ENCODE data around the gene LRRD1.

The LRRD1 gene

GRCh38 chr7:92133737-92134270 is 45.1 kb downstream of the LRRD1 start:
- Histone ChIP-seq H3K79me2 (ENCODE audit: insufficient read depth, low read length) (peaks cover 30% of the 10 kb centered on the region), H3K4me2 (ENCODE audit: insufficient read depth, low read length) (peak overlapping the region; percentile 69), H3K4me3 (ENCODE audit: low read depth in 1 of 2, low read length in 2 of 2) (peak overlapping the region; percentile 36 to 84), H3K9ac (ENCODE audit: low read depth, low read length) (peak overlapping the region; percentile 64), H3K9me3 (ENCODE audit: insufficient read depth, low read length, severe bottlenecking) (no peaks in the 10 kb centered on the region), H3K4me1 (ENCODE audit: insufficient read depth, low read length) (peaks cover 29% of the 10 kb centered on the region), H3K36me3 (ENCODE audit: insufficient read depth, low read length) (peaks cover 6% of the 10 kb centered on the region), H3K27me3 (ENCODE audit: insufficient read depth, low read length, poor library complexity) (no peaks in the 10 kb centered on the region), H3K27ac (ENCODE audit: low read length) (peak overlapping the region; percentile 89), H2AFZ (ENCODE audit: low read depth, low read length) (peak overlapping the region; percentile 82), H4K20me1 (ENCODE audit: insufficient read depth, low read length) (no peaks in the 10 kb centered on the region)
- DNase-seq, result peak; percentile 64
- TF ChIP-seq CTCF (IDR thresholded peaks at IDR 0.05; ENCODE audit: borderline replicate concordance, extremely low read depth, low read length, poor library complexity, severe bottlenecking) (peak; percentile 64), EZH2 (IDR thresholded peaks at IDR 0.05; ENCODE audit: borderline replicate concordance, low read depth, low read length, severe bottlenecking) (no peak)
- peak; percentile 58 for ATAC-seq (ENCODE audit: insufficient read depth, low read depth)

- Histone ChIP-seq H3K4me1 (ENCODE audit: insufficient read depth, low read length) (peaks cover 29% of the 10 kb centered on the region), H3K79me2 (ENCODE audit: insufficient read depth, low read length) (peaks cover 30% of the 10 kb centered on the region), H3K4me3 (ENCODE audit: low read depth in 1 of 2, low read length in 2 of 2) (peak overlapping the region; percentile 36 to 84; a peak in 3 of 4 replicates), H3K4me2 (ENCODE audit: insufficient read depth, low read length) (peak overlapping the region; percentile 69), H3K27me3 (ENCODE audit: insufficient read depth, low read length, poor library complexity) (no peaks in the 10 kb centered on the region), H3K27ac (ENCODE audit: low read length) (peak overlapping the region; percentile 89; the same call in 1 of the 2 replicates), H3K9ac (ENCODE audit: low read depth, low read length) (peak overlapping the region; percentile 64), H2AFZ (ENCODE audit: low read depth, low read length) (peak overlapping the region; percentile 82; the same call in 1 of the 2 replicates), H4K20me1 (ENCODE audit: insufficient read depth, low read length) (no peaks in the 10 kb centered on the region), H3K9me3 (ENCODE audit: insufficient read depth, low read length, severe bottlenecking) (no peaks in the 10 kb centered on the region), H3K36me3 (ENCODE audit: insufficient read depth, low read length) (peaks cover 8% of the 10 kb centered on the region)
- TF ChIP-seq EZH2 (IDR thresholded peaks at IDR 0.05; ENCODE audit: borderline replicate concordance, low read depth, low read length, severe bottlenecking) (no peak), CTCF (IDR thresholded peaks at IDR 0.05; ENCODE audit: borderline replicate concordance, extremely low read depth, low read length, poor library complexity, severe bottlenecking) (no peak)
- ATAC-seq (ENCODE audit: insufficient read depth, low read depth) (peak; percentile 70), DNase-seq (no peak)
These were observed 45.7 kb downstream of the LRRD1 start for GRCh38 chr7:92133133-92133736.

- Histone ChIP-seq H3K27me3 (ENCODE audit: insufficient read depth, low read length, poor library complexity) (no peaks in the 10 kb centered on the region), H3K27ac (ENCODE audit: low read length) (no peak overlapping the region), H3K36me3 (ENCODE audit: insufficient read depth, low read length) (peaks cover 13% of the 10 kb centered on the region), H4K20me1 (ENCODE audit: insufficient read depth, low read length) (no peaks in the 10 kb centered on the region), H3K9me3 (ENCODE audit: insufficient read depth, low read length, severe bottlenecking) (no peaks in the 10 kb centered on the region), H3K79me2 (ENCODE audit: insufficient read depth, low read length) (peaks cover 30% of the 10 kb centered on the region), H2AFZ (ENCODE audit: low read depth, low read length) (no peak overlapping the region), H3K4me3 (ENCODE audit: low read depth in 1 of 2, low read length in 2 of 2) (no peak overlapping the region), H3K9ac (ENCODE audit: low read depth, low read length) (no peak overlapping the region), H3K4me2 (ENCODE audit: insufficient read depth, low read length) (peak overlapping the region; percentile 69; the same call in 1 of the 2 replicates), H3K4me1 (ENCODE audit: insufficient read depth, low read length) (peaks cover 20% of the 10 kb centered on the region)
- TF ChIP-seq EZH2 (IDR thresholded peaks at IDR 0.05; ENCODE audit: borderline replicate concordance, low read depth, low read length, severe bottlenecking), result no peak
- TF ChIP-seq CTCF (IDR thresholded peaks at IDR 0.05; ENCODE audit: borderline replicate concordance, extremely low read depth, low read length, poor library complexity, severe bottlenecking), result no peak
- DNase-seq (no peak), ATAC-seq (ENCODE audit: insufficient read depth, low read depth) (no peak)
These were observed 47.1 kb downstream of the LRRD1 start for GRCh38 chr7:92131764-92132330.

All from DND-41 (cell line).